Measurements from ENCODE around the gene TIMP3.

DNA sequence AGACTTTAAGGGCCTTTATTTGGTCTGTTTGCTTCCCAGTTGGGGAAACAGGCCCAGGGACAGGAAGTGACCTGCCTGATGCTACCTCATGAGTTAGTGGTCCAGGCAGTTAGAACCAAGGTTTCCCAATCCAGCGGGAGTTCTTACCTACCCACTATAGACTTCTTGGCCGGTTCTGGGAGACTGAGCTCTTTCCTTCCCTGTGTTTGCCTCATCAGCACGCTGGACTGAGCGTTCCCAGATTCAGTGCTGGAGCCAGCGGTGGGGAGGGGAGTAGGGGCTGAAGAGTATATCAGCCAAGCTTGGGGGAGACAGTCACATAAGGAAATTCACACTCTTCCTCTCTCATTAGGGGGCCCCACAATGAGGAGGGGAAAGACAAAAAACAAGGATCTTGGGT, 27.1 kb downstream of the TIMP3 start:
- TF ChIP-seq, protein P1, sequence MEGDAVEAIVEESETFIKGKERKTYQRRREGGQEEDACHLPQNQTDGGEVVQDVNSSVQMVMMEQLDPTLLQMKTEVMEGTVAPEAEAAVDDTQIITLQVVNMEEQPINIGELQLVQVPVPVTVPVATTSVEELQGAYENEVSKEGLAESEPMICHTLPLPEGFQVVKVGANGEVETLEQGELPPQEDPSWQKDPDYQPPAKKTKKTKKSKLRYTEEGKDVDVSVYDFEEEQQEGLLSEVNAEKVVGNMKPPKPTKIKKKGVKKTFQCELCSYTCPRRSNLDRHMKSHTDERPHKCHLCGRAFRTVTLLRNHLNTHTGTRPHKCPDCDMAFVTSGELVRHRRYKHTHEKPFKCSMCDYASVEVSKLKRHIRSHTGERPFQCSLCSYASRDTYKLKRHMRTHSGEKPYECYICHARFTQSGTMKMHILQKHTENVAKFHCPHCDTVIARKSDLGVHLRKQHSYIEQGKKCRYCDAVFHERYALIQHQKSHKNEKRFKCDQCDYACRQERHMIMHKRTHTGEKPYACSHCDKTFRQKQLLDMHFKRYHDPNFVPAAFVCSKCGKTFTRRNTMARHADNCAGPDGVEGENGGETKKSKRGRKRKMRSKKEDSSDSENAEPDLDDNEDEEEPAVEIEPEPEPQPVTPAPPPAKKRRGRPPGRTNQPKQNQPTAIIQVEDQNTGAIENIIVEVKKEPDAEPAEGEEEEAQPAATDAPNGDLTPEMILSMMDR (conservative IDR thresholded peaks at IDR 0.05 in 1 of 2, IDR thresholded peaks at IDR 0.05 in 1 of 2; ENCODE audit: low read depth in 1 of 2, low read length in 2 of 2) = peak in 1 of 2 donors; percentile 6
- TF ChIP-seq EZH2 (IDR thresholded peaks at IDR 0.05; ENCODE audit: low read length, missing control alignments) = no peak
